Activated CD8-positive, alpha-beta memory T cell treated with anti-CD3 and anti-CD28 coated beads, Interleukin-2, amount 50 U/mL, for 1 hour (primary cell): Measurements from ENCODE around the gene GPRASP2.

Experiments used
- DNase-seq: peaks from one replicate; pipeline ENCODE4 v3.0.0-alpha.2; 2020; ENCODE audit errors: extremely low read depth

Gene GPRASP2

DNA sequence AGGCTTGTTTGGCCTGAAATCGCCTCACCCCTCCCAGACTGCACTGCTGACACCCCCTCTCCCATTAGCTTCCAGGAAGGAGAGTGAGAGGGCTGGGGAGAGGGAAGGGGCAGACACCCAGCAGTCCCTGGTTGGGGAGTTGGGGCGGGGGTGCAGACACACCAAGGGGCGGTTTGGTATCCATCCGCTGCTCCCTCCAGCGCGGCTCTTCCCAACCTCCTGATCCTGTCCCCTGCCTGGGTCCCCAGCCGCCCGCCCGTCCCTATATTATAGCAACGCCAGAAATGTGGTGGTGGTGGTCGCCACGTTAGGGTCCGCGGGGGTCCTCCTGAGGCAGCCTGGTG, 33.2 kb downstream of the GPRASP2 start:
- DNase-seq: no peak

DNA sequence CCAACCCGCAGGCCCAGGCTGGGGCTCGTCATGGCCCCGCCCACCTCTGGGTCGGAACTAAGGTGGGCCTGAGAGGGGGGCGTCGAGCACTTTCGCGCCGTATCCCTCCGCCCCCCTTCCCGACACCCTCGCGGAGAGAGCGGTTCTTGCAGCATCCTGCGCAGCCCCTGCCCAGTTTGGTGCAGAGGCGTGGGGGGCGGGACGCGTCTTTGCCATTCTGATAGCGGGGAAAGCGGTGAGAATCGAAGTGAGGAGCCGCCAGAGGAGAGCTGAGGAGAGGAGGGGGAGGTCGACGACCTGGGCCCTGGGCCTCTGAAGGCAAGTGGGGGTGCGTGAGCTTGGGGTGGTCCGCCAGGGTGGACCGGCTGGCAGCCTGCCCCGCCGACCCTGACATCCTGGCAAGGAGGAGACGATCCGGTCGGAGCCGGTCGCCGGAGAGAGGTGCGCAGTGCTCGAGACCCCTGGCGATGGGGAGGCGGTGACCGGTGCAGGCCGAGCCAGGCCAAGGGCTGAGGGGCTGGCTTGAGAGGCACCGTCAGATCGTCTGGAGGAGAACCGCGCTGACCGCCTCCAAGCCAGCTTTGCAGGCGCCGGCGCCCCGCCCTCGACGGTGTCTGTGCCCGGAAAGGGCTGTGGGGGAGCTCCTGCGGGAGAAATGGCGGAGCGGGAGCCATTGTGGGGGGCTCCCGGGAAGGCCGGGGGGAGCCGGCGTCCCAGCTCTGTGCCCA, 33.8 kb downstream of the GPRASP2 start:
- no peak for DNase-seq

DNA sequence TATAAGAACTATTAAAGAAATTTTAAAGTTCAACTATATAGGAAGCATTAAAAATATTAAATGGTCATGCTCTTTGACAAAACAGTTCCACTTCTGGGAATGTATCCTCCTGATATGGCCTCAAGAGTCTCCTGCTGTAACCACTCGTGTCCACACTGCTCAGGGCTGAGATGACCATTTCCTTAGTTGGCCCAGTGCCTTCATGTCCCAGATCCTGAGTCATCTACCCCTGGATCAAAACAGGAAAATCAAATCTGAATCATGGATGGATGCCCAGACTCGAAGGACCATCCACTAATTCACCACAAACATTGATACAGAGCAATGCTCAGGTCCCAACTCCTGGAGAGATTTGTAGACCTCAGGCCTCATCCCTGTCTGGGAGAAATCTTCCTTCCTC, 53.0 kb downstream of the GPRASP2 start:
- DNase-seq: no peak

DNA sequence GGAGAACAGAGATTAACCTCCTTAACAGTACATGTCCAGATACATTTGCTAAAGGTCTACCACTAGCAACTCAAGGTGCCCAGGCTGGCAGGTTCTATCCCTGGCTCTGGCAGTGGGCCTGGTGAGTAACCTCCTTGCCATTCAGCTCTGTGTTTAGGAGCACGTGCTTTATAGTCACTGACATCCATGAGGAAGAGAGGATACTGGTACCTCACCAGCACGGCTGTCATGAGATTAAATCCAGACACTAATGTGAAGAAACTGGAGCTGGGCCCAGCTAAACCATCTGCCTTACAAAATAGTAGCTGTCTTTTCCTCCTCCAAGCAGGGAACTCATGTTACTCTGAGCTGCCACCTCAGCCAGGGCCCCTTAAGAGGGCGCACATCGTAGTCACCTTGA, 53.6 kb downstream of the GPRASP2 start:
- DNase-seq: no peak

DNA sequence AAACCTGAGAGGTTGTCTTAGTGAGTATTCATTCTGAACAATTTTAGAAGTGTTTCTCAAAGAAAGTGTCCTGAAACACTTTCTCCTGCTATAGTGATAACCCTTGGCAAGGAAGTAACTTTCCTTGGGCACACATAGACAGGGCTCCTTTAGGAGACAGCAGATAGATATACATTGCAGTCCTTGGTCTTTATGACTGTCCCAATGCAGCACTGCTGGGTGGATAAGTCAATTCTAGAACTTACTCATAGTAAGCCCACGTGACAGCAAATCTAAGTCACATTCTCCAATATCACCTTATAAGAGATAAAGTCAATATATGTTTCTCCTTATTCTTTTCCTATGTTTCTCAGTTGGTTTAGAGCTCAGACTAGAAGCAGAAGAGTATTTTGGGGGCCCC, 55.0 kb downstream of the GPRASP2 start:
- no peak for DNase-seq
